DMS153 (cell line): ENCODE results near the gene GALK1.
A peak's percentile ranks its signal among the peaks of the same experiment; 100 is the strongest.

Source experiments
- DNase-seq: peaks from one replicate; lab custom pipeline; 2025; lab: John Stamatoyannopoulos, UW

Gene GALK1

GRCh38 chr17:75749545-75750389 lies 15.2 kb downstream of the GALK1 start:
- peak; percentile 27 for DNase-seq

- no peak for DNase-seq
These were observed 16.3 kb downstream of the GALK1 start for GRCh38 chr17:75748706-75749105.

- no peak for DNase-seq
These were observed 21.3 kb downstream of the GALK1 start for GRCh38 chr17:75743625-75744206.

- DNase-seq: no peak
These were observed 22.7 kb downstream of the GALK1 start for GRCh38 chr17:75742337-75742736.

GRCh38 chr17:75740631-75741077 lies 24.3 kb downstream of the GALK1 start:
- no peak for DNase-seq

- DNase-seq: no peak
These were observed 24.8 kb downstream of the GALK1 start for GRCh38 chr17:75740215-75740614.

- DNase-seq: no peak
These were observed 25.2 kb downstream of the GALK1 start for GRCh38 chr17:75739801-75740200.

GRCh38 chr17:75739174-75739573 lies 25.8 kb downstream of the GALK1 start:
- no peak for DNase-seq

GRCh38 chr17:75738218-75738802 lies 26.7 kb downstream of the GALK1 start:
- DNase-seq: no peak

GRCh38 chr17:75737133-75737962 lies 27.6 kb downstream of the GALK1 start:
- no peak for DNase-seq

GRCh38 chr17:75736173-75736835 lies 28.7 kb downstream of the GALK1 start:
- no peak for DNase-seq

- DNase-seq: no peak
These were observed 30.2 kb downstream of the GALK1 start for GRCh38 chr17:75734674-75735294.

GRCh38 chr17:75733471-75733870 lies 31.5 kb downstream of the GALK1 start:
- DNase-seq: no peak

- no peak for DNase-seq
These were observed 33.1 kb downstream of the GALK1 start for GRCh38 chr17:75731716-75732498.

- DNase-seq: no peak
These were observed 33.8 kb downstream of the GALK1 start for GRCh38 chr17:75731086-75731715.

GRCh38 chr17:75730065-75730464 lies 34.9 kb downstream of the GALK1 start:
- DNase-seq: no peak

GRCh38 chr17:75729351-75729750 lies 35.6 kb downstream of the GALK1 start:
- DNase-seq: no peak

GRCh38 chr17:75727391-75727790 lies 37.6 kb downstream of the GALK1 start:
- no peak for DNase-seq

- DNase-seq: no peak
These were observed 39.5 kb downstream of the GALK1 start for GRCh38 chr17:75725504-75725903.
